Measurements from ENCODE around the gene INS. TPM values are rescaled to one million over a fixed set of nuclear protein-coding genes. Genes with fewer than 3 reads are reported as not detected.

The INS gene
- total and polyA plus RNA-seq, 2 of the 13 experiments (the other 11 are each of a cell fraction or from before 2014, with no cell fraction given) = not detected

- TF ChIP-seq ZSCAN5A (CRISPR knock-in tag; IDR thresholded peaks at IDR 0.05; ENCODE audit: borderline replicate concordance) (no peak), ISL2 (CRISPR knock-in tag; IDR thresholded peaks at IDR 0.05) (no peak), TRAFD1 (CRISPR knock-in tag; IDR thresholded peaks at IDR 0.05; ENCODE audit: borderline replicate concordance) (no peak), SPEN (CRISPR knock-in tag; IDR thresholded peaks at IDR 0.05; ENCODE audit: low read depth) (no peak), TRIM22 (IDR thresholded peaks at IDR 0.05) (no peak), ZNF30 (CRISPR knock-in tag; IDR thresholded peaks at IDR 0.05) (no peak), HMG20B (CRISPR knock-in tag; conservative IDR thresholded peaks at IDR 0.05) (no peak), JUN (CRISPR knock-in tag; IDR thresholded peaks at IDR 0.05) (no peak), ZMYM2 (CRISPR knock-in tag; IDR thresholded peaks at IDR 0.05) (no peak), PHF8 (CRISPR knock-in tag; IDR thresholded peaks at IDR 0.05) (no peak), HNRNPH1 (optimal IDR thresholded peaks at IDR 0.05; ENCODE audit: low read depth, low read length) (no peak), ATF6 (CRISPR knock-in tag; conservative IDR thresholded peaks at IDR 0.05) (no peak), NRL (CRISPR knock-in tag; IDR thresholded peaks at IDR 0.05; ENCODE audit: borderline replicate concordance) (no peak), ZNF136 (CRISPR knock-in tag; IDR thresholded peaks at IDR 0.05; ENCODE audit: low read depth) (no peak), ZNF660 (CRISPR knock-in tag; IDR thresholded peaks at IDR 0.05; ENCODE audit: borderline replicate concordance, low read depth) (no peak), KLF12 (CRISPR knock-in tag; IDR thresholded peaks at IDR 0.05; ENCODE audit: borderline replicate concordance) (no peak), MXD3 (CRISPR knock-in tag; IDR thresholded peaks at IDR 0.05) (no peak), ZNF224 (CRISPR knock-in tag; IDR thresholded peaks at IDR 0.05) (no peak), CEBPZ (IDR thresholded peaks at IDR 0.05; ENCODE audit: low read length) (no peak), GTF2F1 (IDR thresholded peaks at IDR 0.05; ENCODE audit: low read length) (no peak), ZFP36L2 (CRISPR knock-in tag; IDR thresholded peaks at IDR 0.05) (no peak)
Measured at GRCh38 chr11:2186669-2187279, 25.8 kb upstream of the INS start (continued).

Measured in HepG2 (cell line).